IMR-90 (cell line): ENCODE results near the gene EXPH5. TPM values are rescaled to one million over a fixed set of nuclear protein-coding genes. Genes with fewer than 3 reads are reported as not detected.

ENCODE experiments used
- ATAC-seq: fragments of 200-7000 bp; cut with Tn5 transposase; 2 replicates; pipeline ENCODE4 v1.9.1; 2020; ENCODE audit warnings: low read depth, mild to moderate bottlenecking, moderate library complexity
- BruUV-seq: library from RNA; stranded (reverse); fragments of 400-500 nt; replicated peaks from 2 replicates; lab custom pipeline; 2021; lab: Mats Ljungman, UMichigan
- CTCF ChIA-PET: fragments of 300-600 bp; formaldehyde crosslinking; extraction: SDS; loops from one replicate; lab custom pipeline; 2021; ENCODE audit warnings: antibody characterized with exemption; lab: Yijun Ruan, JAX
- POLR2A ChIA-PET: fragments of 300-600 bp; sonication (Branson Sonifier 250); formaldehyde crosslinking; loops from one replicate; lab custom pipeline; 2022; ENCODE audit warnings: antibody characterized with exemption; ENCODE audit not compliant: unreplicated experiment; lab: Charles Lee
- DNase-seq: peaks from one replicate; pipeline ENCODE4 v3.0.0; 2013
- H2AFZ ChIP-seq: replicated peaks from 2 replicates; pipeline ENCODE3; 2013; ENCODE audit warnings: low read length, mild to moderate bottlenecking; ENCODE audit not compliant: poor library complexity
- H2AK5ac ChIP-seq: 2 replicates; pipeline ENCODE4 v1.6.1; 2013; ENCODE audit warnings: low read depth, low read length, inconsistent platforms
- H2AK9ac ChIP-seq: replicated peaks from 2 replicates; pipeline ENCODE3; 2013; ENCODE audit warnings: mild to moderate bottlenecking, low read depth, low read length, moderate library complexity; ENCODE audit not compliant: poor library complexity
- H2BK120ac ChIP-seq: 2 replicates; pipeline ENCODE4 v1.6.1; 2013; ENCODE audit warnings: low read depth, low read length, inconsistent platforms
- H2BK15ac ChIP-seq: 3 replicates; pipeline ENCODE4 v1.6.1; 2013; ENCODE audit warnings: low read depth, low read length, inconsistent platforms
- H2BK20ac ChIP-seq: 2 replicates; pipeline ENCODE4 v1.6.1; 2013; ENCODE audit warnings: low read depth, mild to moderate bottlenecking, inconsistent platforms, low read length, moderate library complexity
- H2BK5ac ChIP-seq: 2 replicates; pipeline ENCODE4 v1.6.1; 2013; ENCODE audit warnings: mild to moderate bottlenecking, low read depth, low read length, inconsistent platforms; ENCODE audit not compliant: poor library complexity, severe bottlenecking
- H3K14ac ChIP-seq: replicated peaks from 2 replicates; pipeline ENCODE4 v1.6.1; 2013; ENCODE audit warnings: low read depth, low read length, inconsistent platforms
- H3K18ac ChIP-seq: 2 replicates; pipeline ENCODE4 v1.6.1; 2013; ENCODE audit warnings: low read depth, low read length, control low read depth
- H3K23ac ChIP-seq: 2 replicates; pipeline ENCODE4 v1.6.1; 2013; ENCODE audit warnings: low read depth, low read length, inconsistent platforms
- H3K27ac ChIP-seq: 2 replicates; pipeline ENCODE4 v1.5.1; 2013; ENCODE audit warnings: mild to moderate bottlenecking, control low read depth, low read length; ENCODE audit not compliant: insufficient read depth
- H3K27me3 ChIP-seq: 2 replicates; pipeline ENCODE4 v1.6.1; 2013; ENCODE audit warnings: low read length; ENCODE audit not compliant: control insufficient read depth, insufficient read depth
- H3K36me3 ChIP-seq: 2 replicates; pipeline ENCODE4 v1.6.1; 2013; ENCODE audit warnings: low read length, mixed read lengths; ENCODE audit not compliant: control insufficient read depth, insufficient read depth
- H3K4ac ChIP-seq: 2 replicates; pipeline ENCODE4 v1.6.1; 2013; ENCODE audit warnings: low read depth, low read length, inconsistent platforms
- H3K4me1 ChIP-seq: 2 replicates; pipeline ENCODE4 v1.6.1; 2013; ENCODE audit warnings: low read length, mixed read lengths; ENCODE audit not compliant: control insufficient read depth, insufficient read depth
- H3K4me2 ChIP-seq: 2 replicates; pipeline ENCODE4 v1.6.1; 2013; ENCODE audit warnings: low read depth, mild to moderate bottlenecking, control low read depth, low read length, moderate library complexity
- H3K4me3 ChIP-seq: 2 replicates; pipeline ENCODE4 v1.5.1; 2013; ENCODE audit warnings: low read depth, mild to moderate bottlenecking, control low read depth, low read length, moderate library complexity; ENCODE audit not compliant: insufficient read depth
- H3K56ac ChIP-seq: 2 replicates; pipeline ENCODE4 v1.6.1; 2013; ENCODE audit warnings: low read length, inconsistent platforms; ENCODE audit not compliant: insufficient read depth; ENCODE audit errors: extremely low read depth
- H3K79me1 ChIP-seq, 2 experiments: 2 replicates each; pipeline ENCODE4 v1.6.1; 2013; ENCODE audit warnings: low read length in 2 of 2, inconsistent platforms in 1 of 2, low read depth in 1 of 2
- H3K9ac ChIP-seq: 2 replicates; pipeline ENCODE4 v1.6.1; 2013; ENCODE audit warnings: low read depth, low read length, control low read depth
- H3K9me1 ChIP-seq: 2 replicates; pipeline ENCODE4 v1.6.1; 2013; ENCODE audit warnings: low read length, inconsistent platforms; ENCODE audit not compliant: insufficient read depth
- H3K9me3 ChIP-seq: 2 replicates; pipeline ENCODE4 v1.6.1; 2013; ENCODE audit warnings: low read length; ENCODE audit not compliant: control insufficient read depth, insufficient read depth
- H4K20me1 ChIP-seq: 2 replicates; pipeline ENCODE4 v1.6.1; 2013; ENCODE audit warnings: low read length, inconsistent platforms; ENCODE audit not compliant: insufficient read depth
- H4K5ac ChIP-seq: 2 replicates; pipeline ENCODE4 v1.6.1; 2013; ENCODE audit warnings: mild to moderate bottlenecking, low read depth, low read length, control low read depth
- H4K8ac ChIP-seq, 2 experiments: 2 replicates each; pipeline ENCODE4 v1.6.1; 2013; ENCODE audit warnings: low read depth in 2 of 2, low read length in 2 of 2, control low read depth in 1 of 2, inconsistent platforms in 1 of 2
- H4K91ac ChIP-seq: 2 replicates; pipeline ENCODE4 v1.6.1; 2013; ENCODE audit warnings: low read depth, low read length, inconsistent platforms; ENCODE audit not compliant: insufficient read depth
- BHLHE40 ChIP-seq: fragments of 150-350 bp; IDR thresholded peaks from 2 replicates; pipeline ENCODE4 v1.6.1; 2016; ENCODE audit warnings: mild to moderate bottlenecking, low read depth, low read length
- MAFK ChIP-seq: IDR thresholded peaks from 2 replicates; pipeline ENCODE4 v1.6.1; 2012; ENCODE audit warnings: low read depth, low read length, improper control_type of control experiment
- USF2 ChIP-seq: fragments of 150-350 bp; IDR thresholded peaks from 2 replicates; pipeline ENCODE4 v1.6.1; 2017; ENCODE audit warnings: mild to moderate bottlenecking, antibody characterized with exemption, low read length, low read depth
- WGBS, 2 experiments: methylation state at CpG; one replicate each; pipeline versions ENCODE4 v1.1.5 to v1.1.7; 2013; ENCODE audit warnings: missing lambda C conversion rate in 2 of 2; ENCODE audit not compliant: insufficient read length in 1 of 2; ENCODE audit errors: extremely low coverage in 2 of 2; 5-methylcytosine and 5-hydroxymethylcytosine counted together
- dilution Hi-C: fragments of 300-500 bp; cut with HindIII; formaldehyde crosslinking; loops from one replicate; pipeline ENCODE4 v1.14.3; 2018; ENCODE audit warnings: low sequenced_read_pairs; ENCODE audit not compliant: unreplicated experiment
- in situ Hi-C: fragments of 300-500 bp; cut with MboI; formaldehyde crosslinking; loops from 3 replicates; pipeline ENCODE4 v1.14.3; 2019; ENCODE audit warnings: low sequenced_read_pairs, inconsistent platforms, mixed read lengths
- intact Hi-C: fragments of 100-400 bp; cut with micrococcal nuclease; formaldehyde crosslinking; loops from 2 replicates; pipeline ENCODE4 v1.10.0; 2022
- polyA plus RNA-seq, 3 experiments: library from polyadenylated mRNA; depleted of rRNA; stranded (reverse); fragments of >200 nt; gene quantifications; 2 replicates each; pipeline ENCODE4 v1.2.3, GENCODE V29; 2012; ENCODE audit warnings: low replicate concordance in 1 of 3
- total RNA-seq: library from RNA; depleted of rRNA; stranded (reverse); fragments of >200 nt; gene quantifications from 2 replicates; pipeline ENCODE4 v1.2.3, GENCODE V29; 2012

EXPH5 gene
- total and polyA plus RNA-seq, 2 of the 4 experiments (the other 2 are of a cell fraction): 0.05 to 0.72 TPM

GRCh38 chr11:108468478-108468864, 125.1 kb downstream of the EXPH5 start:
- TF ChIP-seq BHLHE40 (no peak), MAFK (no peak), USF2 (no peak)
- ChIA-PET POLR2A (no interaction called here), CTCF (no interaction called here)
- H4K91ac ChIP-seq: no peak overlapping the region
- H3K27ac ChIP-seq: no peak overlapping the region
- no peak overlapping the region for H3K4ac ChIP-seq
- dilution Hi-C loops: no loop called here
- no peaks in the 10 kb centered on the region for H3K36me3 ChIP-seq
- no peak overlapping the region for H3K9ac ChIP-seq
- DNase-seq: no peak
- H2BK5ac ChIP-seq: no peak overlapping the region
- H3K56ac ChIP-seq: no peak overlapping the region
- H3K4me3 ChIP-seq: no peak overlapping the region
- H4K8ac ChIP-seq: peak overlapping the region; percentile 90 to 91; a peak in 1 of 4 replicates
- H3K27me3 ChIP-seq: no peaks in the 10 kb centered on the region
- H3K18ac ChIP-seq: no peak overlapping the region
- H3K9me1 ChIP-seq: no peaks in the 10 kb centered on the region
- no peak overlapping the region for H2BK20ac ChIP-seq
- no TSS peak for BruUV-seq
- H3K14ac ChIP-seq: no peak overlapping the region
- in situ Hi-C loops: no loop called here
- ATAC-seq: no peak
- H2AK5ac ChIP-seq: no peak overlapping the region
- H4K20me1 ChIP-seq: no peaks in the 10 kb centered on the region
- H3K4me2 ChIP-seq: no peak overlapping the region
- no peak overlapping the region for H3K23ac ChIP-seq
- H3K9me3 ChIP-seq: no peaks in the 10 kb centered on the region
- no peak overlapping the region for H2AFZ ChIP-seq
- no peak overlapping the region for H2AK9ac ChIP-seq
- H2BK120ac ChIP-seq: no peak overlapping the region
- H3K4me1 ChIP-seq: peaks cover 2% of the 10 kb centered on the region; the same call in 1 of the 2 replicates
- H4K5ac ChIP-seq: no peak overlapping the region
- WGBS, 2 experiments: no CpG with 5 or more reads among the region's 1 CpG
- intact Hi-C loops: loop anchor here (5.0 to 10.0 kb wide), 3 partner anchors 101 to 244 kb away; partner anchors contain the start of genes ATM and NPAT
- H3K79me1 ChIP-seq: no peaks in the 10 kb centered on the region
- no peak overlapping the region for H2BK15ac ChIP-seq
